Stimulated activated naive CD4-positive, alpha-beta T cell (primary cell): Measurements from ENCODE around the gene RAB30.

Experiments used
- DNase-seq, 6 experiments: peaks; one replicate each; lab custom pipeline; 2025; lab: John Stamatoyannopoulos, UW

RAB30 gene

DNA sequence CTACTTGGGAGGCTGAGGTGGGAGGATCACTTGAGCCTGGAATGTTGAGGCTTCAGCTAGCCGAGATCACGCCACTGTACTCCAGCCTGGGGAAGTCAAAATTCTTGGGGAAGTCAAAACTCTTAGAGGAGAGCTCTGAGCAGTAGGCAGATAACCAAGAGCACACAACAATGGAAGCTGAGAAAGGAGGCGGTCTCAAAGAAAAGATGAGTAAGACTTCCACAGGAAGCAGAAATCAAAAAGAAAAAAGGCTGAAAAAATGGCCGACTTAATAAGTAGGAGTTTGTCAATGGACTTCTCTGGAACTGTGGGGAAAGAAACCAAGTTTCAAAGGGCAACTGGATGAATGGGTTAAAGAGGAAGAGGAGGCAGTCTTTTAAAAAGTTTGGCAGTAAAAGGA, 32.1 kb downstream of the RAB30 start:
- DNase-seq = no peak

- DNase-seq = no peak
Measured at GRCh38 chr11:83037877-83038276, 33.8 kb downstream of the RAB30 start.

DNA sequence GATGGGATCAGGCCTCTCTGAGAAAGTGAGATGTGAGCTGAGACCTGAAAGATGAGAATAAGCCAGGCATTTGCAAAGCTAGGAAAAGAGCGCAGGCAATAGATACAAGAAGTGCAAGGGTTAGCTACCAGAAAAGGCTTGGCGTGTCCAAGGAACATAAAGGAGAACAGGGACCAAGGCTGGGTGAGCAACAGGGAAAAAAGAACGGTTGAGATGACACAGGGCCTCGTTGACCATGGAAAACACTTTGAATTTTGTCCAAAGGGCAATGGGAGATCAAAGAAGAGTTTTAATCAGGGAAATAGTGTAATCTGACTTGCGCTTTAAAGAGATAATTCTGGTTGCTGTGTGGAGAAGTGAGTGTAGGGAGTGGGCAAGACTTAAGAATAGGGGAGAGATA, 35.0 kb downstream of the RAB30 start:
- DNase-seq = no peak

GRCh38 chr11:83035070-83035854, 36.4 kb downstream of the RAB30 start:
- DNase-seq = no peak

DNA sequence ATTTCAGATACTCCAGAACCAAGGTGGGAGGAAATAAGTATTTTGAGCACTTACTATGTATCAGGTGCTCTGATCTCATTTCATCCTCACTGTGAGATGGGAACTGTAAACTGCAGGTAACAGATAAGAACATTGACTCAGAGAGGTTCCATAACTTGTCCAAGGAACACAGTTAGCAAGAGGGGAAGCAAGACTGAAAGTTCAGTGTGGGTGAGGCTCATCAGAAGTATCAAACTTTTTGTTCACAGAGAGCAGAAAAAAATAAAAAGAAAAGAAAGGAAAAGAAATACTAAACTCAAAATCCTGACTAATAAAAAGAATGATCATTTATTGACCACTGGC, 37.1 kb downstream of the RAB30 start:
- DNase-seq = no peak

GRCh38 chr11:83033972-83034672, 37.6 kb downstream of the RAB30 start:
- no peak for DNase-seq

DNA sequence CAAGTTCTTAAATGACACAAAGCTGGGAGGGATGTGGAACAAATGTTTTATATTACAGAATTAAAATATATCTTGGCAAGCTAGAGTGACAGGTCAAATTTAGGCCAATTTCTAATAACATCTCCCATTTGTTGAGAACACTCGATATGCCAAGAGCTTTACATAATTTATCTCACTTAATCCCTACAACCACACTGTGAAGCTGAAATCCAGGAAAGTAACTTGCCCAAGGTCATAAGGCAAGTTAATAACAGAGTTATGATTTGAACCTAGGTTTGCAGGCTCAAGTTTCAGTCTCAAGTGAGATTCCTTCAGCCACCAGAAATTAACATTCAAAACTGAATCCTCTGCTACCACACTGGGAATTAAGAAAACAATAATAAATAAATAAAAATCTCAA, 38.3 kb downstream of the RAB30 start:
- no peak for DNase-seq

GRCh38 chr11:83031127-83031526, 40.6 kb downstream of the RAB30 start:
- DNase-seq = no peak

- no peak for DNase-seq
Measured at GRCh38 chr11:83027794-83028193, 43.9 kb downstream of the RAB30 start.

DNA sequence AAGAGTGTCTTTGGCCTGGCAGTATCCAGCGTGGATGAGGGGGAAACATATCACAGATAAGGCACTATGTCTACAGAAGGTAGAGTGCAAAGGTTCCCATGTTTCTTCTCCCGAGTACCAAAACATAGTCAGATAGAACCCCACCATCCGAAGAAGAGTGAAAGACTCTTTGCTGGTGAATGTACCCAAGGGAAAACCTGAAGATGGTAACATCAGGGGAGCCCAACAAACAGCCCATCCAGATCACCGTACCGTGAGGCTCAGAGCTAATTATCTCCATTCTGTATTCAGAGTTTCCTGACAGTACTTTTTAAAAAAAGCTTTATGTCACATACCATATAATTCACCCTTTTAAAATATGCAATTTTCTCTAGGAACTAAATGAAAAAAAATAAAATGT, 44.4 kb downstream of the RAB30 start:
- no peak for DNase-seq

- DNase-seq = no peak
Measured at GRCh38 chr11:83026229-83026628, 45.5 kb downstream of the RAB30 start.

DNA sequence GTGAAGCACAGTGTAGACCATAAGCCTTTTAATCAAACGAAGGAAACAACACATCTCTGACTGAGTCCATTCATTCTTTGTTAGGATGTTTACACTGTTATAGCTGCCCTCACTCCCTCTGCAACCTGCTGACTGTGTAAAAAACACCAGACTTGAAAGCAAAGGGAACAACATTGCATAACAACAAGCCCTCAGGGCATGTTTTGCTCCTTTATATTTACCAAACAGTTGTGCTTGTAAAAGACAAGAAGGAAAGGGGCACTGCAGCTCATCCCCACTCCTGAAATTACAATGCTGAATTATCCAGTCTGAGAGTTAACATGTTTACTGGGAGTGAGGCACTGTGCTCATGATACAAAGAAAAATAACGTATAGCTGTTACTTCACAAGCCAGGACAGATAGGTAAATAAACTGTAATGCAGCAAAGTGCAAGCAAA, 46.4 kb downstream of the RAB30 start:
- no peak for DNase-seq

- no peak for DNase-seq
Measured at GRCh38 chr11:83024270-83024854, 47.3 kb downstream of the RAB30 start.

GRCh38 chr11:83023410-83023809, 48.3 kb downstream of the RAB30 start:
- DNase-seq = no peak

DNA sequence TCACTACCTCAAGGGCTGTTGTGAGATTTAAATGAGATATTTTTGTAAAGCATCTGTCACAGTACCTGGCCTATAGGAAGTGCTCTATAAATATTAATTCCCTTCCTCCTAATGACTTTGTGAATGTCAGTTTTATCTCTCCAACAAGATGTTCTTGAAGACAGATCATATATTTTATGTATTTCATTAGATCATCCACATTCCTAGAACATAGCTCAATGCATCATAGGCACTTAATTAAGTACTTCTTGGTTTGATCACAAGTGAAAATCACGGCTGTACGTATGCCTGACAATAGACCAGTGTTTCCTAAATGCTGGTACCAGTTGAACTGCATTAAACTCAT, 49.9 kb downstream of the RAB30 start:
- DNase-seq = no peak

DNA sequence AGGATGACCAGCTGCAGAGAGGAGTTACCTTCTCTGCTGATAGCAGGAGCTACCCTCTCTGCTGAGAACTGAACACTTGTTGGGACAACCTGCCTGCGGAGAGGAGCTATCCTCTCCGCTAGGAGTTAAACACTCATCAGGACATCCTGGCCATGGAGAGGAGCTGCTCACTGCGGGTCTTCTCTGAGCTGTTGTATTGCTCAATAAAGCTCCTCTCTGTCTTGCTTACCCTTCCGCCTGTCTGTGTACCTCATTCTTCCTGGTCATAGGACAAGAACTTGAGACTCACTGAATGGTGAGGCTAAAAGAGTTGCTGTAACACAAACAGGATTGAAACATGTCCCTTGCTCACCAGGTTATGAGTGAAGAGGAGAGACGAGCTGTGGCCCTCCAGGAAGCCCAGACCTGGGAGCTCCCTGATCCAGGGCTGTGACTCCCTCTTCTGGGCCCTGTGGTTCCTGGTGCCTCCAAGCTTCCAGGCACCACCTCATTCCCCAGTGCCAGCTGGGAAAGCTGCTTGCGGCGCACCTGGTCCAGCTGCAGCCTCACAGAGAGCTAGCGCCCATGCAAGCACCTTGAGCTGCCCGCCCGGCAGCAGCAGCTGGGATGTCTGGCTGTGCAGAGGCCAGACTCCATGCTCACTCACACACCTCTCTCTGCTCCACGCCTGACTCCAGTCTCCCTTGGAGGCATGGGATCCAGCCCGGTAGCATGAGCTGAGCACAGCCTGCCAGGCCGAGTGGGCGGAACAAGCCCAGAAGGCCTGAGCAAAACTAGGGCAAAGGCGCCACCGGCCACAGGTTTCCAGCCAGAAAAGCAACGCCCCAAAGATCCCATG, 50.5 kb downstream of the RAB30 start:
- DNase-seq = no peak

GRCh38 chr11:83019888-83020579, 51.7 kb downstream of the RAB30 start:
- DNase-seq = no peak

GRCh38 chr11:83014951-83015350, 56.7 kb downstream of the RAB30 start:
- no peak for DNase-seq

- DNase-seq = no peak
Measured at GRCh38 chr11:83012168-83013067, 59.3 kb downstream of the RAB30 start.

- no peak for DNase-seq
Measured at GRCh38 chr11:83011333-83012167, 60.1 kb downstream of the RAB30 start.
